GM12878 (cell line): ENCODE measurements around the gene CDC37L1. TPM values are rescaled to one million over a fixed set of nuclear protein-coding genes. Genes with fewer than 3 reads are reported as not detected.
A peak's percentile ranks its signal among the peaks of the same experiment; 100 is the strongest.

ENCODE experiments used
- PAX8 ChIP-seq: fragments of 450-650 bp; IDR thresholded peaks from 2 replicates; pipeline ENCODE4 v1.6.1; 2017; ENCODE audit warnings: mild to moderate bottlenecking, moderate library complexity
- RB1 ChIP-seq: fragments of 450-650 bp; formaldehyde crosslinking; IDR thresholded peaks from 2 replicates; pipeline ENCODE4 v1.6.1; 2017; ENCODE audit warnings: mild to moderate bottlenecking, borderline replicate concordance
- TBL1XR1 ChIP-seq: IDR thresholded peaks from 2 replicates; pipeline ENCODE4 v1.6.1; 2012; ENCODE audit warnings: low read depth, low read length, improper control_type of control experiment
- ZNF207 ChIP-seq: fragments of 450-650 bp; IDR thresholded peaks from 2 replicates; pipeline ENCODE4 v1.6.1; 2014; ENCODE audit warnings: antibody characterized with exemption, mild to moderate bottlenecking, borderline replicate concordance
- ZNF687 ChIP-seq: fragments of 450-650 bp; IDR thresholded peaks from 2 replicates; pipeline ENCODE4 v1.6.1; 2017; ENCODE audit warnings: mild to moderate bottlenecking, moderate library complexity
- polyA plus RNA-seq, 11 experiments: library from polyadenylated mRNA; depleted of rRNA in 4 of 11; unstranded in 6 of 11; stranded (reverse) in 5 of 11; fragments of >200 nt; fragmentation: Nextera tagmentation in 4 of 11; fragmentation: Illumina TruSeq in 1 of 11; extraction: Ambion mirVana in 4 of 11; extraction: Trizol in 1 of 11; gene quantifications; 1 replicate in 1 of 11; 2 replicates in 10 of 11; pipeline versions ENCODE4 v1.2.1 to v1.2.3, GENCODE V29; 2011 to 2016; ENCODE audit warnings: inconsistent platforms in 2 of 11, missing spikeins in 2 of 11, low read depth in 1 of 11
- total RNA-seq, 4 experiments: library from RNA; depleted of rRNA in 3 of 4; stranded (reverse); fragments of >200 nt in 3 of 4; fragmentation: Illumina TruSeq in 1 of 4; extraction: Trizol in 1 of 4; gene quantifications; 2 replicates each; pipeline versions ENCODE4 v1.2.1 to v1.2.3, GENCODE V29; 2013 to 2021
- TF ChIP-seq, protein P1 (sequence below): fragments of 450-650 bp; IDR thresholded peaks from 2 replicates; pipeline ENCODE4 v1.6.1; 2018; ENCODE audit warnings: borderline replicate concordance, mild to moderate bottlenecking; ENCODE audit not compliant: partially characterized antibody

CDC37L1 gene
- total and polyA plus RNA-seq, 10 of the 15 experiments (the other 5 are each of a cell fraction or from before 2014, with no cell fraction given), result 2.2 to 16.6 (median 8.2) TPM

GRCh38 chr9:4689687-4690104, 10.3 kb downstream of the CDC37L1 start (continued):
- TF ChIP-seq TBL1XR1 (no peak), ZNF207 (no peak), RB1 (no peak), ZNF687 (peak; percentile 52; the same call in 1 of the 2 replicates), PAX8 (no peak)
- TF ChIP-seq, protein P1, sequence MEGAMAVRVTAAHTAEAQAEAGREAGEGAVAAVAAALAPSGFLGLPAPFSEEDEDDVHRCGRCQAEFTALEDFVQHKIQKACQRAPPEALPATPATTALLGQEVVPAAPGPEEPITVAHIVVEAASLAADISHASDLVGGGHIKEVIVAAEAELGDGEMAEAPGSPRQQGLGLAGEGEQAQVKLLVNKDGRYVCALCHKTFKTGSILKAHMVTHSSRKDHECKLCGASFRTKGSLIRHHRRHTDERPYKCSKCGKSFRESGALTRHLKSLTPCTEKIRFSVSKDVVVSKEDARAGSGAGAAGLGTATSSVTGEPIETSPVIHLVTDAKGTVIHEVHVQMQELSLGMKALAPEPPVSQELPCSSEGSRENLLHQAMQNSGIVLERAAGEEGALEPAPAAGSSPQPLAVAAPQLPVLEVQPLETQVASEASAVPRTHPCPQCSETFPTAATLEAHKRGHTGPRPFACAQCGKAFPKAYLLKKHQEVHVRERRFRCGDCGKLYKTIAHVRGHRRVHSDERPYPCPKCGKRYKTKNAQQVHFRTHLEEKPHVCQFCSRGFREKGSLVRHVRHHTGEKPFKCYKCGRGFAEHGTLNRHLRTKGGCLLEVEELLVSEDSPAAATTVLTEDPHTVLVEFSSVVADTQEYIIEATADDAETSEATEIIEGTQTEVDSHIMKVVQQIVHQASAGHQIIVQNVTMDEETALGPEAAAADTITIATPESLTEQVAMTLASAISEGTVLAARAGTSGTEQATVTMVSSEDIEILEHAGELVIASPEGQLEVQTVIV, result no peak
